Bronchial epithelial cell (primary cell): Measurements from ENCODE around the gene F5. TPM values are rescaled to one million over a fixed set of nuclear protein-coding genes. Genes with fewer than 3 reads are reported as not detected.

Experiments used
- DNase-seq: peaks from one replicate; pipeline ENCODE4 v3.0.0-alpha.2; 2010; ENCODE audit warnings: low read depth
- FAIRE-seq: peaks from 2 replicates; lab custom pipeline; 2011; peaks lifted over from hg19 to GRCh38; lab: Jason Lieb, UNC
- H3K27me3 ChIP-seq: 2 replicates; pipeline ENCODE4 v1.5.1; 2011; ENCODE audit warnings: low read length; ENCODE audit not compliant: control insufficient read depth, insufficient read depth
- H3K36me3 ChIP-seq: 2 replicates; pipeline ENCODE4 v1.5.1; 2011; ENCODE audit warnings: low read length; ENCODE audit not compliant: control insufficient read depth, insufficient read depth
- H3K4me3 ChIP-seq: 2 replicates; pipeline ENCODE4 v1.5.1; 2011; ENCODE audit warnings: mild to moderate bottlenecking, low read depth, low read length, control low read depth
- total RNA-seq: library from RNA; depleted of rRNA; stranded (reverse); fragments of >200 nt; gene quantifications from 2 replicates; pipeline ENCODE4 v1.2.1, GENCODE V29; 2014
- TF ChIP-seq, protein P1 (sequence below): IDR thresholded peaks from 2 replicates; pipeline ENCODE4 v1.5.1; 2011; ENCODE audit warnings: mild to moderate bottlenecking, moderate library complexity, low read length, control low read depth, inconsistent platforms; ENCODE audit not compliant: insufficient read depth, severe bottlenecking

Gene F5
- total RNA-seq, 1 donor from 2014 or later: not detected

DNA sequence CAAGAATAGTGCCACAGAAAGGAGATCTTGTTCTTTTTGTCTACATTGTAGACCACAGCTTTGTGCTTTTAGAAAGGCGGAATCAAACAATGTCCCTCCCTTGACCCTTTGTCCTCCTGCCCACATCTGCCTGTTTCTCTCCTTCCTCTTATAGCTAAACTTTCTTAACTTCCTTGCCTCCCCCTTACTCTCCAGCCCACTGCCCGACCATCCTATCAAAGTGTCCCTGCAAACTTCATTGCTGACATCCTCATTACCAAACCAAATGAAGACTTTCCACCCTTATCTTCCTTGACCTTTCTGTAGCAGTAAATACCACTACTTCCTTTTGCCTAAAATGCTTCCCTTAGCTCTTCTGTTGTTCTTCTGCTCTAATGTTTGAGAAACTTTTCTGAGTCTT, 38.6 kb upstream of the F5 start:
- Histone ChIP-seq H3K36me3 (no peaks in the 10 kb centered on the region), H3K27me3 (peaks cover 2% of the 10 kb centered on the region), H3K4me3 (no peak overlapping the region)
- DNase-seq: no peak
- TF ChIP-seq, protein P1, sequence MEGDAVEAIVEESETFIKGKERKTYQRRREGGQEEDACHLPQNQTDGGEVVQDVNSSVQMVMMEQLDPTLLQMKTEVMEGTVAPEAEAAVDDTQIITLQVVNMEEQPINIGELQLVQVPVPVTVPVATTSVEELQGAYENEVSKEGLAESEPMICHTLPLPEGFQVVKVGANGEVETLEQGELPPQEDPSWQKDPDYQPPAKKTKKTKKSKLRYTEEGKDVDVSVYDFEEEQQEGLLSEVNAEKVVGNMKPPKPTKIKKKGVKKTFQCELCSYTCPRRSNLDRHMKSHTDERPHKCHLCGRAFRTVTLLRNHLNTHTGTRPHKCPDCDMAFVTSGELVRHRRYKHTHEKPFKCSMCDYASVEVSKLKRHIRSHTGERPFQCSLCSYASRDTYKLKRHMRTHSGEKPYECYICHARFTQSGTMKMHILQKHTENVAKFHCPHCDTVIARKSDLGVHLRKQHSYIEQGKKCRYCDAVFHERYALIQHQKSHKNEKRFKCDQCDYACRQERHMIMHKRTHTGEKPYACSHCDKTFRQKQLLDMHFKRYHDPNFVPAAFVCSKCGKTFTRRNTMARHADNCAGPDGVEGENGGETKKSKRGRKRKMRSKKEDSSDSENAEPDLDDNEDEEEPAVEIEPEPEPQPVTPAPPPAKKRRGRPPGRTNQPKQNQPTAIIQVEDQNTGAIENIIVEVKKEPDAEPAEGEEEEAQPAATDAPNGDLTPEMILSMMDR: no peak
- FAIRE-seq: no peak

DNA sequence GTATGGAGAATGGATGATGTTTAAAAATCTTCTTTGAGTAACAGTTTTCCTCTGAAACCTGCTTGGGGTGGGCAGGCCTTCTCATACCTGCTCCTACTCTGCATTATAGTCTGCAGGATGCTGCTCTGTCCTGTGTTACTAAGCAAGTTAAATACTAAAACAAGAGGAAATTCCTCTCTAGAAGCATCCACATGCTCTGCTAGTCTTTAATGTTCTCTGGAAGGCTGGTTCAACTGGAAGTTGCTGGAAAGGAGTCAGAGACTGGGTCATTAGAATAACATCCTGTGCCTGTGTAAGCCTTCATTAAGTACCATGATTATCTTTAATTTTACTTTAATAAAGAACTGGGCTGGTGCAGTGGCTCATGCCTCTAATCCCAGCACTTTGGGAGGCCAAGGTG, 37.8 kb upstream of the F5 start:
- TF ChIP-seq, protein P1: no peak

DNA sequence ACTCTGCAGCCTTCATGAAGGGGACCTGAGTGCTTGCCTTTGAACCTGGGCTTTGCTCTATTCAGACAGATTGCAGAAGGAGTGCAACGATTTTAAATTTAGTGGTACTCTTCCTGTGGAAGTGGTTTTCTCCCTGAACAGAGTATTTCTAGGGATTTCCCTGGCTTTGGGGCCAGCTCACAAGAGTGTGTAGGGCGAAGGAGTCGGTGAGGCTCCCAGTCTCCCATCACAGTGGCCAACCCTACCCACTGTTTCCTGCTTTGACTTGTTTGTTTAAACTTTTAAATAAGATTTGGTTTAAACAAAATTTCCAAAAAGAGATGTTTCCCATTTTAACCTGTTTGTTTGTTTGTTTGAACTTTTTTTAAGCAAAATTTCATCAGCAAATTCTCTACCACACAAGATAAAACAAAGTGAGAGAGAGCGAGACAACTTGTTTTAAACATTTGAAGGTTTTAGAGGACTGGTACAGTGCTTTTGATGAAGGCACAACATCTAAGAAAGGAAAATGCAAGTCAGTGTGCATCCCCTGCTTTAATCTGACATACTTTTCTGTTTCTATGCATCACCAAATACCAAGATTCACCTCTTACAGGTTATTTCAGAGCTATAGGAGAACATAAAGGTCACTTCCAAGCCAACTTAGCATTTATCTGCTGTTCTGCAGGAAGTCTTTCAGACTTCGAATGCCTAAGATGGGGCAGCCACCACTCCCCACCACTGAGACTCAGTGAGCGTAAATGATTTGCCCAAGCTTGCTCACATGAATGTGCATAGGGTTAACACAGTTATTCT, 37.0 kb upstream of the F5 start:
- no peak for FAIRE-seq
- H3K4me3 ChIP-seq: no peak overlapping the region
- no peaks in the 10 kb centered on the region for H3K36me3 ChIP-seq
- no peak for DNase-seq
- TF ChIP-seq, protein P1: no peak
- peaks cover 2% of the 10 kb centered on the region for H3K27me3 ChIP-seq

More for the DNA sequence above, 37.8 kb upstream of the F5 start:
- H3K36me3 ChIP-seq: no peaks in the 10 kb centered on the region
- FAIRE-seq (no peak), DNase-seq (no peak)
- H3K4me3 ChIP-seq: no peak overlapping the region
- peaks cover 2% of the 10 kb centered on the region for H3K27me3 ChIP-seq

DNA sequence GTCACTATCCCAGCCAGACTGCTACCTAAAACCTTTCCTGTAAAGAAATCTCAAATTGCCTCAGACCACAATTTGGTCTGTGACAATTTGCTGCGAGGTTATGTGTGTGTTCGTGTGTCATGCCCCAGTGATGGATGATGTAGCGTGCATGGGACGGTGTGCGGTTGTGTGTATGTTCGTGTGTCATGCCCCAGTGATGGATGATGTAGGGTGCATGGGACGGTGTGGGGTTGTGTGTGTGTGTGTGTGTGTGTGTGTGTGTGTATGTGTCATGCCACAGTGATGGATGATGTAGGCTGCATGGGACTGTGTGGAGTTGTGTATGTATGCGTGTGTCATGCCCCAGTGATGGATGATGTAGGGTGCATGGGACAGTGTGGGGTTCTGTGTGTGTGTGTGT, 34.3 kb upstream of the F5 start:
- Histone ChIP-seq H3K36me3 (no peaks in the 10 kb centered on the region), H3K4me3 (no peak overlapping the region), H3K27me3 (peaks cover 2% of the 10 kb centered on the region)
- TF ChIP-seq, protein P1: no peak
- DNase-seq (no peak), FAIRE-seq (peak; percentile 28)

DNA sequence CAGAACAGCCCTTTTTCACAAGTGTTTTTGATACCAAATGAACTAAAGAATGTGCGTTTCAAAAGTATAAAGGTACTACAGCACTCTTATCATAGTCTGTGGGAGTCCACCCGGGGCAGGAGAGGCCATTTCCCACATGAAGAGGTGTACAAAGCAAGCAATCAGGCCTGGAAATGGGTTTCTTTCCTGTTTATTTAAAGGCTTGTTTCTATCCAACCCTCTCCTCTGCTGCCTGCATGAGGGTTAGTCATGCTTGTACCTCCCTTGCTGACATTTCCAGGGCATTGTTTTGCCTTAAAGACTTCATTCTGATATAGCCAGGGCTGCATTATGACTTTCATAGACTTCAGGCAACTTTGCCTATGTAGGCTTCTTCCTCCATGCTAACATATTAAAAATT, 32.1 kb upstream of the F5 start:
- TF ChIP-seq, protein P1: no peak
- peaks cover 2% of the 10 kb centered on the region for H3K27me3 ChIP-seq
- H3K36me3 ChIP-seq: no peaks in the 10 kb centered on the region
- H3K4me3 ChIP-seq: no peak overlapping the region
- peak; percentile 15 for DNase-seq
- FAIRE-seq: no peak
